GM10248 (cell line): Measurements from ENCODE around the gene SHQ1.

Experiments
- CTCF ChIA-PET: fragments of 300-600 bp; sonication (Branson Sonifier 250); formaldehyde crosslinking; extraction: SDS; loops from one replicate; lab custom pipeline; 2021; ENCODE audit warnings: antibody characterized with exemption; lab: Yijun Ruan, JAX
- POLR2A ChIA-PET: fragments of 350-650 bp; sonication (Branson Sonifier 250); formaldehyde crosslinking; extraction: SDS; loops from one replicate; lab custom pipeline; 2020; ENCODE audit warnings: antibody characterized with exemption; lab: Yijun Ruan, JAX
- DNase-seq: peaks from one replicate; pipeline ENCODE4 v3.0.0; 2012; ENCODE audit errors: extremely low spot score
- TF ChIP-seq, protein P1 (sequence below): IDR thresholded peaks from 2 replicates; pipeline ENCODE4 v1.5.1; 2012; ENCODE audit warnings: mild to moderate bottlenecking, low read depth; ENCODE audit errors: extremely low read depth, missing control alignments, control extremely low read depth

SHQ1 gene

DNA sequence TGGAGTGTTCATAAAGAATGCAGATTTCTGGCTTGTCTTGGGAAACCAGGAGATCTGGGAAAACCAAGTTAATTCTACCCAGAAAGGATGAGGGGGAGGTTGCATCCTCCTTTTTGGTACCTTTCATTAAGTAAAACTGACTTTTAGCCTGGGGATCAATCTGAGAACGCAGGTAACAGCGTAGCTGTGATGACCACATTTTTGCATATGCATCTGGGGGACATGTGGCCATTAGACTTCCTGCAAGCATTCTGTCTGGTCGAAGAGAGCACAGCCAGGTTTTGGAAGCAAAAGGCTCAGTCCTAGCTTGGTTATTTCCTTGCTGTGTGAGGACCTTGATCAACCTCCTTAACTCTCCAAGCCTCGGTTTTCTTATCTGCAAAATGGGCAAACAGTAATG is 145.2 kb downstream of the SHQ1 start:
- ChIA-PET CTCF (interaction anchor here (0.9 to 1.4 kb wide), 5 partner anchors 9 to 148 kb away, joined by 3 to 9 read pairs (median 3); no protein-coding TSS in a partner anchor), POLR2A (no interaction called here)

DNA sequence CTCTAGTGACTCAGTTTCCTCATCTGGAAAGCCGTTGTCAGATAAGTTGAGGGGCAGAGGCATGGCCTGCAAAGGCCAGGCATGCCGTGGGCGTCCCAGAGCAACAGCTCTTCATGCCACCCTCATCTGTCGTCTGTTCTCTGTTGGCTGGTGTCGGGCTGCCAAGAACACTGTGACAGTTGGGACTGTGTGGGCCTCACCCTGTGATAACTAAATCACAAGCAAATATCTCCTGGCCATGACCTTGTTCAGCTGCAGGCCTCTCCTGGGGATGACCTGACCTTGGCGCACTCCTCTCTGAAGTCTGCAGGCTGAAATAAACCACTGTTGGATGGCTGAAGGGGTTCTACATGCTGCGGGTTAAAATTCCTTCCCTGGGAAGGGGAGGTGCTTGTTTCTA is 145.9 kb downstream of the SHQ1 start:
- POLR2A ChIA-PET, result no interaction called here
- TF ChIP-seq, protein P1, sequence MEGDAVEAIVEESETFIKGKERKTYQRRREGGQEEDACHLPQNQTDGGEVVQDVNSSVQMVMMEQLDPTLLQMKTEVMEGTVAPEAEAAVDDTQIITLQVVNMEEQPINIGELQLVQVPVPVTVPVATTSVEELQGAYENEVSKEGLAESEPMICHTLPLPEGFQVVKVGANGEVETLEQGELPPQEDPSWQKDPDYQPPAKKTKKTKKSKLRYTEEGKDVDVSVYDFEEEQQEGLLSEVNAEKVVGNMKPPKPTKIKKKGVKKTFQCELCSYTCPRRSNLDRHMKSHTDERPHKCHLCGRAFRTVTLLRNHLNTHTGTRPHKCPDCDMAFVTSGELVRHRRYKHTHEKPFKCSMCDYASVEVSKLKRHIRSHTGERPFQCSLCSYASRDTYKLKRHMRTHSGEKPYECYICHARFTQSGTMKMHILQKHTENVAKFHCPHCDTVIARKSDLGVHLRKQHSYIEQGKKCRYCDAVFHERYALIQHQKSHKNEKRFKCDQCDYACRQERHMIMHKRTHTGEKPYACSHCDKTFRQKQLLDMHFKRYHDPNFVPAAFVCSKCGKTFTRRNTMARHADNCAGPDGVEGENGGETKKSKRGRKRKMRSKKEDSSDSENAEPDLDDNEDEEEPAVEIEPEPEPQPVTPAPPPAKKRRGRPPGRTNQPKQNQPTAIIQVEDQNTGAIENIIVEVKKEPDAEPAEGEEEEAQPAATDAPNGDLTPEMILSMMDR, result no peak
- CTCF ChIA-PET, result interaction anchor here (0.9 to 1.4 kb wide), 6 partner anchors 9 to 149 kb away, joined by 3 to 9 read pairs (median 3); no protein-coding TSS in a partner anchor
- DNase-seq, result no peak

More for the DNA sequence above, 145.2 kb downstream of the SHQ1 start:
- TF ChIP-seq, protein P1, result no peak
- no peak for DNase-seq

DNA sequence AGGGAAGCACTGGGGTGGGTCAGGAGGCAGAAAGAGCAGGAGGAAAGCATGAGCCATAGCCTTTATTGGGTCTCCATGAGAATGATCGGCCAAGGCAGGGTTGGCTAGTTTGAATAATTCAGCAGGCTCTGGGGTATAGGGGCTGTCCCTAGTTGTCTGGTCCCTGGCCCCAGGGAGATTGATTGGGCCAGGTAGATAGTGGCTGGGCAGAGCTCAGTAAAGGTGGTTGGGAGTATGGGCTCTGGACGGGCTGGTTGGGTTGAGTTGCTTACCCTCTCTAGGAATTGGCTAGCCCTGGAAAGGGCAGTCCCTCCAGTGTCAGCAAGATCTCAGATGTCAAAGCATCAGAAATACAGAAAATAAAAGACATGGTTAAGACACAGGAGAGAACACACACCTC is 148.1 kb downstream of the SHQ1 start:
- no peak for DNase-seq
- ChIA-PET POLR2A (no interaction called here), CTCF (interaction anchor here (0.6 to 3.7 kb wide), 4 partner anchors 9 to 17 kb away, joined by 3 to 14 read pairs (median 8); no protein-coding TSS in a partner anchor)
- TF ChIP-seq, protein P1, result no peak

DNA sequence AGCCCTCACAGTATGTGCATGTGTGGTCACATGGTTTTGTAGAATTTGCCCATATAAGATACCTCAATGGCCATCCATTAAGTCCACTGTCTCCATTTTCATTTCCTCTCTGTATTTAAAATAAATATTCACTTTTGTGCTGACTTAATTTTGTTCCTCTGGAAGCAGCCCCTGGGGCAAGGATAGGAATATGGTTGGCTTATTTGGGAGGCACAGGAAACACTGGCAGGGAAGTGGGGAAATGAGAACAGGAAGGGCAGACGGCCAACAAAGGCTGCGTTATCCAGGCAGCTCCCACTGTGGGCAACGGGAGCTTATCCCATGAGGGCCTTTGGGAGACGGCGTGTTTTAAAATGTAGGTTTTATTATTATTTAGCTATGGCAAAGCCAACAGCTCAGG is 148.6 kb downstream of the SHQ1 start:
- POLR2A ChIA-PET, result no interaction called here
- TF ChIP-seq, protein P1, result no peak
- CTCF ChIA-PET, result interaction anchor here (1.4 to 3.7 kb wide), 3 partner anchors 8 to 16 kb away, joined by 4 to 14 read pairs (median 11); no protein-coding TSS in a partner anchor
- no peak for DNase-seq
